GM12878 (cell line): ENCODE measurements around the gene PRTFDC1. TPM values are rescaled to one million over a fixed set of nuclear protein-coding genes. Genes with fewer than 3 reads are reported as not detected.

Experiments used
- ATAC-seq: fragments of 200-7000 bp; cut with Tn5 transposase; 3 replicates; pipeline ENCODE4 v1.9.1; 2020; ENCODE audit warnings: mild to moderate bottlenecking, moderate library complexity
- BruUV-seq: library from RNA; stranded (reverse); fragments of 400-500 nt; replicated peaks from 2 replicates; lab custom pipeline; 2021; lab: Mats Ljungman, UMichigan
- CTCF ChIA-PET: fragments of 300-600 bp; sonication (Branson Sonifier 250); formaldehyde crosslinking; extraction: SDS; loops from one replicate; lab custom pipeline; 2021; ENCODE audit warnings: inconsistent platforms; lab: Yijun Ruan, JAX
- POLR2A ChIA-PET: fragments of 350-600 bp; formaldehyde crosslinking; extraction: SDS; loops from one replicate; lab custom pipeline; 2021; ENCODE audit warnings: inconsistent platforms; lab: Charles Lee
- RAD21 ChIA-PET: fragments of 300-600 bp; sonication (Branson Sonifier 250); formaldehyde crosslinking; loops from one replicate; lab custom pipeline; 2023; ENCODE audit warnings: antibody characterized with exemption; ENCODE audit not compliant: unreplicated experiment; lab: Charles Lee
- SMC1A ChIA-PET: fragments of 300-600 bp; sonication (Branson Sonifier 250); formaldehyde crosslinking; loops from one replicate; lab custom pipeline; 2023; ENCODE audit not compliant: unreplicated experiment, uncharacterized antibody; lab: Charles Lee
- DNase-seq: peaks from one replicate; pipeline ENCODE4 v3.0.0-alpha.2; 2011; ENCODE audit warnings: low read depth, low spot score
- FAIRE-seq: peaks from 3 replicates; lab custom pipeline; 2011; peaks lifted over from hg19 to GRCh38; lab: Jason Lieb, UNC
- H2AFZ ChIP-seq: 2 replicates; pipeline ENCODE4 v1.6.0; 2011; ENCODE audit warnings: low read depth, low read length, control low read depth; ENCODE audit not compliant: control insufficient read depth
- H3K27ac ChIP-seq: 2 replicates; pipeline ENCODE4 v1.5.1; 2011; ENCODE audit warnings: control low read depth; ENCODE audit not compliant: control insufficient read depth, insufficient read depth
- H3K27me3 ChIP-seq, 2 experiments: replicated peaks in 1 of 2; 2 replicates each; pipeline versions ENCODE4 v1.6.0 to v1.6.1; 2011; ENCODE audit warnings: low read length in 1 of 2; ENCODE audit not compliant: control insufficient read depth in 2 of 2, insufficient read depth in 2 of 2
- H3K36me3 ChIP-seq, 2 experiments: 2 replicates each; pipeline ENCODE4 v1.5.1; 2011; ENCODE audit warnings: low read length in 1 of 2; ENCODE audit not compliant: control insufficient read depth in 2 of 2, insufficient read depth in 2 of 2
- H3K4me1 ChIP-seq: 2 replicates; pipeline ENCODE4 v1.6.1; 2011; ENCODE audit warnings: mild to moderate bottlenecking, low read length, moderate library complexity, mixed read lengths; ENCODE audit not compliant: control insufficient read depth, insufficient read depth
- H3K4me2 ChIP-seq: 2 replicates; pipeline ENCODE4 v1.6.0; 2011; ENCODE audit warnings: control low read depth; ENCODE audit not compliant: control insufficient read depth, insufficient read depth
- H3K4me3 ChIP-seq: fragments of 200-600 bp; sonication (generic); 2 replicates; pipeline ENCODE4 v1.5.1; 2016
- H3K79me2 ChIP-seq: 2 replicates; pipeline ENCODE4 v1.6.0; 2011; ENCODE audit warnings: low read length; ENCODE audit not compliant: control insufficient read depth, insufficient read depth
- H3K9ac ChIP-seq: 2 replicates; pipeline ENCODE4 v1.8.0; 2011; ENCODE audit warnings: low read length, control low read depth, mixed read lengths; ENCODE audit not compliant: control insufficient read depth, insufficient read depth
- H3K9me3 ChIP-seq: replicated peaks from 3 replicates; pipeline ENCODE4 v1.5.1; 2011; ENCODE audit warnings: mild to moderate bottlenecking, low read length; ENCODE audit not compliant: control insufficient read depth, insufficient read depth
- H4K20me1 ChIP-seq: 2 replicates; pipeline ENCODE4 v1.6.0; 2011; ENCODE audit not compliant: control insufficient read depth, insufficient read depth
- CBX5 ChIP-seq: sonication (generic); IDR thresholded peaks from 2 replicates; pipeline ENCODE4 v1.6.1; 2016; ENCODE audit warnings: low read depth, moderate library complexity, mild to moderate bottlenecking, inconsistent platforms
- FOXK2 ChIP-seq: fragments of 450-650 bp; IDR thresholded peaks from 2 replicates; pipeline ENCODE4 v1.6.1; 2017; ENCODE audit warnings: mild to moderate bottlenecking, moderate library complexity
- IKZF2 ChIP-seq, 2 experiments: fragments of 450-650 bp; IDR thresholded peaks; 2 replicates each; pipeline ENCODE4 v1.6.1; 2017; ENCODE audit warnings: mild to moderate bottlenecking in 2 of 2, moderate library complexity in 2 of 2
- LARP7 ChIP-seq: fragments of 450-650 bp; IDR thresholded peaks from 2 replicates; pipeline ENCODE4 v1.6.1; 2017; ENCODE audit warnings: mild to moderate bottlenecking
- MLLT1 ChIP-seq: fragments of 450-650 bp; IDR thresholded peaks from 2 replicates; pipeline ENCODE4 v1.6.1; 2016; ENCODE audit warnings: mild to moderate bottlenecking
- SRF ChIP-seq, 2 experiments: IDR thresholded peaks; 2 replicates each; pipeline ENCODE4 v1.6.1; 2011; ENCODE audit warnings: low read depth in 2 of 2, low read length in 2 of 2, mild to moderate bottlenecking in 1 of 2, moderate library complexity in 1 of 2
- WGBS: methylation state at CpG from one replicate; pipeline ENCODE4 v1.1.6; 2016; ENCODE audit warnings: low lambda C conversion rate; ENCODE audit not compliant: insufficient replicate concordance, insufficient coverage; ENCODE audit errors: missing lambda C conversion rate; 5-methylcytosine and 5-hydroxymethylcytosine counted together
- in situ Hi-C: fragments of 300-500 bp; cut with MboI; formaldehyde crosslinking; loops from 9 replicates; pipeline ENCODE4 v1.14.3; 2018; ENCODE audit warnings: mixed read lengths
- intact Hi-C: fragments of 100-400 bp; cut with micrococcal nuclease; formaldehyde crosslinking; loops from one replicate; pipeline ENCODE4 v1.14.2; 2022; ENCODE audit not compliant: unreplicated experiment
- polyA plus RNA-seq, 11 experiments: library from polyadenylated mRNA; depleted of rRNA in 4 of 11; unstranded in 6 of 11; stranded (reverse) in 5 of 11; fragments of >200 nt; fragmentation: Nextera tagmentation in 4 of 11; fragmentation: Illumina TruSeq in 1 of 11; extraction: Ambion mirVana in 4 of 11; extraction: Trizol in 1 of 11; gene quantifications; 1 replicate in 1 of 11; 2 replicates in 10 of 11; pipeline versions ENCODE4 v1.2.1 to v1.2.3, GENCODE V29; 2011 to 2016; ENCODE audit warnings: inconsistent platforms in 2 of 11, missing spikeins in 2 of 11, low read depth in 1 of 11
- total RNA-seq, 4 experiments: library from RNA; depleted of rRNA in 3 of 4; stranded (reverse); fragments of >200 nt in 3 of 4; fragmentation: Illumina TruSeq in 1 of 4; extraction: Trizol in 1 of 4; gene quantifications; 2 replicates each; pipeline versions ENCODE4 v1.2.1 to v1.2.3, GENCODE V29; 2013 to 2021
- TF ChIP-seq, protein P1 (sequence below): IDR thresholded peaks from 2 replicates; pipeline ENCODE4 v1.6.1; 2012; ENCODE audit warnings: low read length, inconsistent platforms

Gene PRTFDC1
- total and polyA plus RNA-seq, 10 of the 15 experiments (the other 5 are each of a cell fraction or from before 2014, with no cell fraction given): 5.5 to 17.3 (median 11.3) TPM

DNA sequence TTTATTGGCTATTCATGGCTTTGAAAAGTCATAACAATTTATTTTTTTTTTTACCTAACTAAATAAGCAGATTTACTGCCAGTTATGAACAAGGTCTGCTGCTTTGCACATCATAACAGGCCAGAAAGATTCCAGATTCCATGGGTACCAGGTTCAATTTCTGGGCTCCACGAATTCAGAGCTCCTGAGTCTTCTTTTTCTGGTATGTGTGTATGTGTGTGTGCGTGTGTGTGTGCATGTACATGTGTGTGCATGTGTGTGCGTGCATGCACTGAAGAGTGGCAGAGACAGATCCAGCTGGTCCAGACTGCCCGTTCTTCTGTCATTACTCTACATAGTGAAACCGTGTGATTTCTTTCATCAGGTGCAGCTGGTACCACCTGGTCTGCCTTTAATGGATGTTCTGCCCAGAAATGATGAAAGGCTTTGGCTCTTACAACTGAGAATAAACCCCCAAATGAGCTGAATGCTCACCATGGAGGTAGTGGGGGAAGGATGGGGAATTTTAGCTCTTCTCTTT, 14.6 kb upstream of the PRTFDC1 start:
- no peaks in the 10 kb centered on the region for H3K9me3 ChIP-seq
- H3K27ac ChIP-seq: no peak overlapping the region
- 29% methylated on average over 5 of the region's 5 CpGs for WGBS
- TF ChIP-seq IKZF2 (IDR thresholded peaks at IDR 0.05): no peak
- TF ChIP-seq SRF (IDR thresholded peaks at IDR 0.05; ENCODE audit: low read depth in 2 of 2, low read length in 2 of 2): no peak
- no peak for TF ChIP-seq CBX5
- no peak for TF ChIP-seq MLLT1
- TF ChIP-seq LARP7: no peak
- TF ChIP-seq, protein P1, sequence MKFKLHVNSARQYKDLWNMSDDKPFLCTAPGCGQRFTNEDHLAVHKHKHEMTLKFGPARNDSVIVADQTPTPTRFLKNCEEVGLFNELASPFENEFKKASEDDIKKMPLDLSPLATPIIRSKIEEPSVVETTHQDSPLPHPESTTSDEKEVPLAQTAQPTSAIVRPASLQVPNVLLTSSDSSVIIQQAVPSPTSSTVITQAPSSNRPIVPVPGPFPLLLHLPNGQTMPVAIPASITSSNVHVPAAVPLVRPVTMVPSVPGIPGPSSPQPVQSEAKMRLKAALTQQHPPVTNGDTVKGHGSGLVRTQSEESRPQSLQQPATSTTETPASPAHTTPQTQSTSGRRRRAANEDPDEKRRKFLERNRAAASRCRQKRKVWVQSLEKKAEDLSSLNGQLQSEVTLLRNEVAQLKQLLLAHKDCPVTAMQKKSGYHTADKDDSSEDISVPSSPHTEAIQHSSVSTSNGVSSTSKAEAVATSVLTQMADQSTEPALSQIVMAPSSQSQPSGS: no peak
- TF ChIP-seq FOXK2: no peak
- TF ChIP-seq, all 136 proteins: peak for 0
- H3K9ac ChIP-seq: no peak overlapping the region
- H4K20me1 ChIP-seq: no peaks in the 10 kb centered on the region
- ChIA-PET CTCF (no interaction called here), SMC1A (interaction anchor here (0.5 to 0.9 kb wide), 2 partner anchors 12 to 316 kb away, joined by 4 read pairs; no protein-coding TSS in a partner anchor), RAD21 (no interaction called here), POLR2A (no interaction called here)
- H3K36me3 ChIP-seq: no peaks in the 10 kb centered on the region
- H3K4me3 ChIP-seq: no peak overlapping the region
- BruUV-seq: no TSS peak
- no peaks in the 10 kb centered on the region for H3K79me2 ChIP-seq
- FAIRE-seq (no peak), DNase-seq (no peak), ATAC-seq (no peak)
- intact Hi-C loops (no loop called here), in situ Hi-C loops (no loop called here)
- no peak overlapping the region for H2AFZ ChIP-seq
- no peaks in the 10 kb centered on the region for H3K4me1 ChIP-seq
- H3K4me2 ChIP-seq: no peak overlapping the region
- H3K27me3 ChIP-seq: no peaks in the 10 kb centered on the region; a peak in 1 of 4 replicates
